ENCODE results near the gene CBX5. TPM values are rescaled to one million over a fixed set of nuclear protein-coding genes. Genes with fewer than 3 reads are reported as not detected.
A peak's percentile ranks its signal among the peaks of the same experiment; 100 is the strongest.
"Not testable (repeated sequence)": the region's sequence is repeated elsewhere in the genome, so short reads cannot be mapped to it uniquely, and the experiment has no call there.

CBX5 gene
- total RNA-seq, 1 experiment from 2014 or later = 173 TPM

DNA sequence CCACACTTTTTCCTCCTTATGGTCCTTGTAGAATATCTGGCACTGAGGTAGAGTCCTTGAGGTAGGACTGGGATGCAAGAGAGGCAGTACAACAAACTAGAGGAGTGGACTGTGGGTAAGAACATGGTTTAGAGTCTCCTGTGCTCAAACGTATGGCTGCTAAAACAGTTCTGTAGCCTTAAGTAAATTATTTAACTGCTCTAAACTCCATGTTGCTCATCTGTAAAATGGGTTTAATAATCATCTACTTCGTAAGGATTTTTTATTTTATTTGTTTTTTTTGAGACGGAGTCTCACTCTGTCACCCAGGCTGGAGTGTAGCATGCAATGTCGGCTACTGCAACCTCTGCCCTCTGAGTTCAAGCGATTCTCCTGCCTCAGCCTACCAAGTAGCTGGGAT, 41.4 kb upstream of the CBX5 start:
- BruUV-seq (replicated peaks) = no TSS peak
- Mint-ChIP-seq H3K27ac (ENCODE audit: unreplicated experiment) (no peak overlapping the region), H3K9me3 (ENCODE audit: low read depth, unreplicated experiment) (no peaks in the 10 kb centered on the region), H3K4me3 (ENCODE audit: low read depth, unreplicated experiment) (no peak overlapping the region), H3K27me3 (ENCODE audit: unreplicated experiment) (no peaks in the 10 kb centered on the region), H3K4me1 (ENCODE audit: low read depth, unreplicated experiment) (peaks cover 8% of the 10 kb centered on the region), H3K36me3 (ENCODE audit: insufficient read depth, unreplicated experiment) (peaks cover 17% of the 10 kb centered on the region)
- TF ChIP-seq CTCF (IDR thresholded peaks at IDR 0.05; ENCODE audit: unreplicated experiment) = no peak
- CTCF ChIA-PET = interaction anchor here (2.3 kb wide), 1 partner anchor 15 kb away, joined by 6 read pairs; no protein-coding TSS in a partner anchor
- DNase-seq = no peak
- intact Hi-C loops (cut with micrococcal nuclease; ENCODE audit: unreplicated experiment) = no loop called here

- intact Hi-C loops (cut with micrococcal nuclease; ENCODE audit: unreplicated experiment); H3K27me3 Mint-ChIP-seq (ENCODE audit: unreplicated experiment); BruUV-seq (replicated peaks); CTCF ChIA-PET; H3K36me3 Mint-ChIP-seq (ENCODE audit: insufficient read depth, unreplicated experiment); H3K9me3 Mint-ChIP-seq (ENCODE audit: low read depth, unreplicated experiment); H3K27ac Mint-ChIP-seq (ENCODE audit: unreplicated experiment); H3K4me3 Mint-ChIP-seq (ENCODE audit: low read depth, unreplicated experiment); DNase-seq; H3K4me1 Mint-ChIP-seq (ENCODE audit: low read depth, unreplicated experiment): not testable (repeated sequence)
These were observed 32.4 kb upstream of the CBX5 start for GRCh38 chr12:54312309-54312708.

DNA sequence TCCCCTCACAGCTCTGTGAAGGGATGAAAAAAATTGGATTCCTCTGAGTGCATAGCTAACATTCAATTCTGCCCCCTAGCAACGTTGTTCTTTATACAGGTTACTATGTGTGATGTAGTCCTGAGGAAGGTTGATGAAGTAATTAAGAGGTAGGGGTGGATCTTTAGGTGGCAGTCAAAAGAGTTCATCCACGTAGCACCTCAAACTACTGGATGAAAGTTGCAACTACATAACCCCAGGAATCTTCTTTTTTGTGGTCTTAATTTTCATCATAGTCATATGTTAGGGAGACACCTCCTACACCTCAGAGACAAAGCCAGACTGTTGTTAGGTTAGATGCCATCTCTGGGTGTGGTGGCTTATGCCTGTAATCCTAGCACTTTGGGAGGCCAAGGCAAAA, 31.1 kb upstream of the CBX5 start:
- no peak overlapping the region for H3K4me3 Mint-ChIP-seq (ENCODE audit: low read depth, unreplicated experiment)
- BruUV-seq (replicated peaks) = no TSS peak
- no peak for DNase-seq

GRCh38 chr12:54306925-54307741, 27.2 kb upstream of the CBX5 start:
- Mint-ChIP-seq H3K36me3 (ENCODE audit: insufficient read depth, unreplicated experiment) (peaks cover 7% of the 10 kb centered on the region), H3K27ac (ENCODE audit: unreplicated experiment) (no peak overlapping the region), H3K4me1 (ENCODE audit: low read depth, unreplicated experiment) (peaks cover 40% of the 10 kb centered on the region), H3K9me3 (ENCODE audit: low read depth, unreplicated experiment) (no peaks in the 10 kb centered on the region), H3K4me3 (ENCODE audit: low read depth, unreplicated experiment) (no peak overlapping the region), H3K27me3 (ENCODE audit: unreplicated experiment) (no peaks in the 10 kb centered on the region)
- TF ChIP-seq CTCF (IDR thresholded peaks at IDR 0.05; ENCODE audit: unreplicated experiment) = no peak
- no TSS peak for BruUV-seq (replicated peaks)
- CTCF ChIA-PET = interaction anchor here (0.8 to 2.3 kb wide), 7 partner anchors 9 to 55 kb away, joined by 3 to 22 read pairs (median 4); partner anchors contain the start of gene COPZ1
- intact Hi-C loops (cut with micrococcal nuclease; ENCODE audit: unreplicated experiment) = no loop called here
- DNase-seq = peak; percentile 98

More for the DNA sequence above, 31.1 kb upstream of the CBX5 start:
- Mint-ChIP-seq H3K9me3 (ENCODE audit: low read depth, unreplicated experiment) (no peaks in the 10 kb centered on the region), H3K4me1 (ENCODE audit: low read depth, unreplicated experiment) (peaks cover 17% of the 10 kb centered on the region), H3K27ac (ENCODE audit: unreplicated experiment) (no peak overlapping the region), H3K36me3 (ENCODE audit: insufficient read depth, unreplicated experiment) (no peaks in the 10 kb centered on the region), H3K27me3 (ENCODE audit: unreplicated experiment) (no peaks in the 10 kb centered on the region)
- intact Hi-C loops (cut with micrococcal nuclease; ENCODE audit: unreplicated experiment) = no loop called here
- TF ChIP-seq CTCF (IDR thresholded peaks at IDR 0.05; ENCODE audit: unreplicated experiment) = no peak
- CTCF ChIA-PET = interaction anchor here (0.7 to 1.3 kb wide), 3 partner anchors 14 to 1523 kb away, joined by 6 to 9 read pairs (median 6); partner anchors contain the start of gene COPZ1
